Adipocyte (in vitro differentiated cells): ENCODE data around the gene DIRAS1.
"Not testable (repeated sequence)": the region's sequence is repeated elsewhere in the genome, so short reads cannot be mapped to it uniquely, and the experiment has no call there.

Experiments used
- DNase-seq: peaks from one replicate; pipeline ENCODE4 v3.0.0-alpha.2; 2015; ENCODE audit warnings: low read depth
- H3K27me3 ChIP-seq: replicated peaks from 2 replicates; pipeline ENCODE4 v1.7.0; 2013; ENCODE audit warnings: mild to moderate bottlenecking, low read length, moderate library complexity; ENCODE audit not compliant: control insufficient read depth, insufficient read depth
- H3K36me3 ChIP-seq: 2 replicates; pipeline ENCODE4 v1.7.0; 2013; ENCODE audit warnings: low read length, mild to moderate bottlenecking, moderate library complexity; ENCODE audit not compliant: control insufficient read depth, insufficient read depth, severe bottlenecking
- H3K4me1 ChIP-seq: 2 replicates; pipeline ENCODE4 v1.7.0; 2013; ENCODE audit warnings: mild to moderate bottlenecking, low read length, moderate library complexity; ENCODE audit not compliant: control insufficient read depth, insufficient read depth
- H3K4me3 ChIP-seq: 2 replicates; pipeline ENCODE4 v1.7.0; 2013; ENCODE audit warnings: mild to moderate bottlenecking, low read length, moderate library complexity
- H3K9ac ChIP-seq: 2 replicates; pipeline ENCODE4 v1.7.0; 2013; ENCODE audit warnings: mild to moderate bottlenecking, low read length, moderate library complexity
- H3K9me3 ChIP-seq: 2 replicates; pipeline ENCODE4 v1.7.0; 2013; ENCODE audit warnings: mild to moderate bottlenecking, low read length, moderate library complexity; ENCODE audit not compliant: control insufficient read depth

The DIRAS1 gene

GRCh38 chr19:2715470-2716274, 5.5 kb downstream of the DIRAS1 start:
- H3K9me3 ChIP-seq: peaks cover 11% of the 10 kb centered on the region
- H3K27me3 ChIP-seq: no peaks in the 10 kb centered on the region
- H3K9ac ChIP-seq: no peak overlapping the region
- H3K4me3 ChIP-seq: no peak overlapping the region
- no peak for DNase-seq
- H3K36me3 ChIP-seq: no peaks in the 10 kb centered on the region
- no peaks in the 10 kb centered on the region for H3K4me1 ChIP-seq

DNA sequence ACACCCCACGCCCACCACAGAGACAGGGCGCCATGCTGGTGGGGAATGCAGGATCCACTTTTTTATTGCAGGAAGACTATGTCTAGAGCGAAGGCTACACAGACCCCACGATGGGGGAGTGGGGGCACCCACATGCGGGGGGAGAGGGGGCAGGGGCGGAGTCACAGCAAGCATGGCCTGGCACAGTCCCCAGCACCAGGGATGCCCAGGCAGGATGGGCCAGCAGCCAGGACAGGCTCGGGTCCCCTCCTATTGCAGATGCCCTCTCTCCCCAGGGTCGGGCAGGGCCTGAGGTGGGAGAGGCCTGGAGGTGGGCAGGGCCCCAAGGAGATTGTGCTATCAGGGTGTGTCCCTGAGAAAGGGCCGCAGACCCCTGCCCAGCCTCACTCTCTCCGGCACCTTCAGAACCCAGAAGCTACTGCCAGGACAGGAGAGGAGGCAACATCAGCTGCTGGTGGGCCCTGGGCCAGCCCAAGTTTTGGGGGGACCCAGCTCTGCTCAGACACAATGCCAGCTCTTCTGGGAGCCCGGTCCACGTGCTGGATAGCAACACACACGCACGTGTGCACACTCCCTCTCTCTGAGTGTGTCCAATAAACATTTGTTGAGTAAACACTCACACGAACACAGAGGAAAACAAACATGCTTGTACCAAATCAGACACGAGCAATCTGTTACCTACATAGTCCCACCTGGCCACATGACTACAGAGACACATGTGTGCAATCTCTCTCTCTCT, 6.5 kb downstream of the DIRAS1 start:
- Histone ChIP-seq H3K9me3 (peaks cover 11% of the 10 kb centered on the region), H3K4me1 (no peaks in the 10 kb centered on the region), H3K4me3 (no peak overlapping the region), H3K9ac (no peak overlapping the region), H3K27me3 (no peaks in the 10 kb centered on the region), H3K36me3 (no peaks in the 10 kb centered on the region)
- DNase-seq: no peak

DNA sequence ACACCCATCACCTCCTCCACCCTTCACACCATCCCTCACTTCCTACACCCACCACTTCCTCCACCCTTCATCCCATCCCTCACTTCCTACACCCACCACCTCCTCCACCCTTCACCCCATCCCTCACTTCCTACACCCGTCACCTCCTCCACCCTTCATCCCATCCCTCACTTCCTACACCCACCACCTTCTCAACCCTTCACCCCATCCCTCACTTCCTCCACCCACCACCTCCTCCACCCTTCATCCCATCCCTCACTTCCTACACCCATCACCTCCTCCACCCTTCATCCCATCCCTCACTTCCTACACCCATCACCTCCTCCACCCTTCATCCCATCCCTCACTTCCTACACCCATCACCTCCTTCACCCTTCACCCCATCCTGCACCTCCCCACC, 7.1 kb downstream of the DIRAS1 start:
- not testable (repeated sequence) for DNase-seq, H3K36me3 ChIP-seq, H3K4me3 ChIP-seq, H3K27me3 ChIP-seq, H3K4me1 ChIP-seq, H3K9ac ChIP-seq
- H3K9me3 ChIP-seq: peaks cover 11% of the 10 kb centered on the region

GRCh38 chr19:2713170-2713569, 8.0 kb downstream of the DIRAS1 start:
- peaks cover 11% of the 10 kb centered on the region for H3K9me3 ChIP-seq
- H3K9ac ChIP-seq, H3K4me3 ChIP-seq, H3K27me3 ChIP-seq, H3K36me3 ChIP-seq, DNase-seq, H3K4me1 ChIP-seq: not testable (repeated sequence)

GRCh38 chr19:2711875-2712205, 9.3 kb downstream of the DIRAS1 start:
- Histone ChIP-seq H3K9ac (no peak overlapping the region), H3K4me3 (no peak overlapping the region), H3K9me3 (peaks cover 11% of the 10 kb centered on the region), H3K27me3 (no peaks in the 10 kb centered on the region), H3K36me3 (no peaks in the 10 kb centered on the region), H3K4me1 (no peaks in the 10 kb centered on the region)
- DNase-seq: no peak

- Histone ChIP-seq H3K9ac (no peak overlapping the region), H3K4me1 (no peaks in the 10 kb centered on the region), H3K9me3 (peaks cover 11% of the 10 kb centered on the region), H3K36me3 (no peaks in the 10 kb centered on the region), H3K27me3 (no peaks in the 10 kb centered on the region), H3K4me3 (no peak overlapping the region)
- no peak for DNase-seq
These were observed 9.8 kb downstream of the DIRAS1 start for GRCh38 chr19:2711172-2711874.

GRCh38 chr19:2706251-2706650, 14.9 kb downstream of the DIRAS1 start:
- no peak overlapping the region for H3K4me3 ChIP-seq
- no peaks in the 10 kb centered on the region for H3K36me3 ChIP-seq
- DNase-seq: no peak
- no peaks in the 10 kb centered on the region for H3K9me3 ChIP-seq
- no peaks in the 10 kb centered on the region for H3K4me1 ChIP-seq
- no peak overlapping the region for H3K9ac ChIP-seq
- peaks cover 25% of the 10 kb centered on the region for H3K27me3 ChIP-seq

- H3K27me3 ChIP-seq: peaks cover 36% of the 10 kb centered on the region
- no peaks in the 10 kb centered on the region for H3K9me3 ChIP-seq
- DNase-seq: no peak
- H3K9ac ChIP-seq: no peak overlapping the region
- no peaks in the 10 kb centered on the region for H3K4me1 ChIP-seq
- H3K36me3 ChIP-seq: no peaks in the 10 kb centered on the region
- no peak overlapping the region for H3K4me3 ChIP-seq
These were observed 17.4 kb downstream of the DIRAS1 start for GRCh38 chr19:2703691-2704216.

DNA sequence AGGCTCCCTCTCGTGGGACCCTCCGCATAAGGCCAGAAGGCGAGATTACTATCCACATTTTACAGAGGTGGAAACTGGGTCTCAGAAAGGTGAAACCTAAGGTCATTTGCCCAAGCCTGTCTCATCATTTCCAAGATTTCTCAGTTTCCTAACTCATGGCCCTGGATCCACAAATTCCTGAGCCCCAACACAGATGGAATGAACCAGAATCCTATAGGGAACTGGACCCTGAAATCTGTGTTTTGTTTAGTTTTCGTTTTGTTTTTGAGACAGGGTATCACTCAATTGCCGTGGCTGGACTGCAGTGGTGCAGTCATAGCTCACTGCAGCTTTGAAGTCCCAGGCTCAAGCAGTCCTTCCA, 18.1 kb downstream of the DIRAS1 start:
- Histone ChIP-seq H3K27me3 (peaks cover 36% of the 10 kb centered on the region), H3K36me3 (no peaks in the 10 kb centered on the region), H3K4me3 (no peak overlapping the region), H3K9me3 (no peaks in the 10 kb centered on the region), H3K9ac (no peak overlapping the region), H3K4me1 (no peaks in the 10 kb centered on the region)
- no peak for DNase-seq

- peak; percentile 91 for DNase-seq
- Histone ChIP-seq H3K9me3 (no peaks in the 10 kb centered on the region), H3K4me3 (no peak within 1 kb of the TSS), H3K4me1 (no peaks in the 10 kb centered on the region), H3K27me3 (peaks cover 36% of the 10 kb centered on the region), H3K36me3 (no peaks in the 10 kb centered on the region), H3K9ac (no peak within 1 kb of the TSS)
These were observed 18.7 kb downstream of the DIRAS1 start, which contains the start of gene GNG7 for GRCh38 chr19:2702170-2703076. Gene GNG7 (minus strand): TSS chr19:2702694. CDS start chr19:2520688, 182,006 bp downstream.
